Right ventricle myocardium superior (tissue), 1 donor: Measurements from ENCODE around the gene ADAT3. TPM values are rescaled to one million over a fixed set of nuclear protein-coding genes. Genes with fewer than 3 reads are reported as not detected.
A peak's percentile ranks its signal among the peaks of the same experiment; 100 is the strongest.

ENCODE experiments used
- ATAC-seq: fragments of 200-7000 bp; cut with Tn5 transposase; one replicate; pipeline ENCODE4 v1.9.1; 2020; ENCODE audit warnings: mild to moderate bottlenecking; ENCODE audit not compliant: poor library complexity
- DNase-seq: peaks from one replicate; pipeline ENCODE4 v3.0.0-alpha.2; 2020
- intact Hi-C: fragments of 100-400 bp; cut with DNase I; formaldehyde crosslinking; loops from one replicate; pipeline ENCODE4 v1.11.2; 2022
- total RNA-seq: library from RNA; stranded (reverse); fragmentation: NEBNext Ultra II Directional; extraction: Animal tissue kit (Norgen Biotek cat#: 25700); gene quantifications from one replicate; pipeline ENCODE4 v1.2.1, GENCODE V29; 2021
- donor health status: DM: no; HTN: yes; CAD: no; lungs with severe emphysema.

Gene ADAT3
- total RNA-seq, 1 donor from 2014 or later, result 2.1 TPM

DNA sequence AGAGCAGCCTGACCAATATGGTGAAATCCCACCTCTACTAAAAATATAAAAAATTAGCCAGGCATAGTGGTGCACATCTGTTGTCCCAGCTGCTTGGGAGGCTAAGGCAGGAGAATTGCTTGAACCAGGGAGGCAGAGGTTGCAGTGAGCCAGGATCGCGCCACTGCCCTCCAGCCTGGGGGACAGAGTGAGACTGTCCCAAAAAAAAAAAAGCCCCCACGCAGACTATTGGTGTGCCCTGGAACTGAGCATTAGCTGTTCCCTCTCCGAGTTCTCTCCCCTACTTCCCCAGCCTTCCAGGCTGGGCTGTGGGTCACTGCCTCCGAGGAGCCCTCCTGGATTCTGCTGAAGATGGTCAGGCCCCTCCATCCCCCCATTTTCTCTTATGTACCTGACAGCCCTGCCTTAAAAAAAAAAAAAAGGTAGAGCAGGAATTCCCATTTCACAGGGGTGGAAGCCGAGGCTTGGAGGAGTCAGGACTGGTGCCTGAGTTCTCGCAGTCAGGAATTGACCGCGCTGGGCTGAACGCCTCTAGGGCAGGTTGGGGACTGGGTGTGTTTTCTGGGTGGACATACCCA lies 1.9 kb downstream of the ADAT3 start:
- DNase-seq, result no peak
- intact Hi-C loops, result no loop called here
- ATAC-seq, result no peak

DNA sequence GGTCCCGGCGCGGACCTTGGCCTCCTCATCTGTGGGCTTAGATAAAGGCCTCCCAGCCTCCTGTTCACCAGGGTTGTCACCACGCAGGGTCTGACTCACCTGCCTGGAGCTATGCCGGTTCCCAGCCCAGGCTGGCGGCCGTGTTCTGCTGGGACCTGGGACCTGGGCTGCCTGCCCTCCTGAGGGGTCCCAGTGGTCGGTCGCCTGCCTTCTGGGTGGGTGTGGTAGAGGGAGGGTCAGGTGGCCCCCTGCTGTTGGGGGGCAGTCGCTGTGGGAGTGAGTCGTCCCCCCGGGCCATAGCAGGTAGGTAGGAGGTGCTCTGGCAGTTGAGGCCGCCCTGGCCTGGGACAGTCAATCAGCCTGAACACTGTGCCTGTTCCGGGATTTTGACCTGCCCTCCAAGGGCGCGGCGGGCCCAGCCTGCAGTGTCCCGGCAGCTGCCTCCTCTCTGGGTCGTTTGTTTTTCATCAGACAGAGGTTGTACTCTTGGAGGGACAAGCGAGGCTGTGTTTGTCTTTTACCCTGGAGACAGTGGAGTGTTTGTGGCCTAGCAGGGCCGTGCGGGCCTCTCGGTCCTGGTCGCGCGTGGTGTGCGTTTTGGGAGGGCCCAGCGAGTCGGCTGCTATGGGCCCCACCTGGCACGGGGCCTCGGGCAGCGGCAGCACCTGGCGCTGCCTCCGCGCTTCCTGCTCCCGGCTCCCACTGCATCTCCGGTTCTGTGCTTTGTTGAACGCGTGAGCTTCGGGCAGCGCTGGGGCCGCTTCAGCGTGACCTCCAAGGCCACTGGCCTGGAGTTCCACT lies 2.6 kb downstream of the ADAT3 start:
- intact Hi-C loops, result no loop called here

DNA sequence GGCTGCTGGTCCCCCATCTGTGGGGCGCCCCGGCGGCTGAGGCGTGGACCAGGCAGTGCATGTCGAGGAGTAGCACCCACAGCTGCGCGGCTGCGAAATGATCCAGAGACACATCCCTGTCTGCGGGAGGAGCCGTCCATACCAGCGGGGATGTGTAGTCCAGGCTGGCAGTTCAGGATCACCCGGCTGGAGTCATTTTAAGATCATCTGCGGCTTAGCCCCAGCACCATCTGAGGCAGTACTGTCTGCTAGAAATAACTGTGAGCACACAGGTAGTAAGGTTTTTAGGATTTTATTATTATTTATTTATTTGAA lies 3.1 kb downstream of the ADAT3 start:
- ATAC-seq (no peak), DNase-seq (no peak)
- intact Hi-C loops, result no loop called here

More for the DNA sequence above, 2.6 kb downstream of the ADAT3 start:
- DNase-seq (no peak), ATAC-seq (no peak)

DNA sequence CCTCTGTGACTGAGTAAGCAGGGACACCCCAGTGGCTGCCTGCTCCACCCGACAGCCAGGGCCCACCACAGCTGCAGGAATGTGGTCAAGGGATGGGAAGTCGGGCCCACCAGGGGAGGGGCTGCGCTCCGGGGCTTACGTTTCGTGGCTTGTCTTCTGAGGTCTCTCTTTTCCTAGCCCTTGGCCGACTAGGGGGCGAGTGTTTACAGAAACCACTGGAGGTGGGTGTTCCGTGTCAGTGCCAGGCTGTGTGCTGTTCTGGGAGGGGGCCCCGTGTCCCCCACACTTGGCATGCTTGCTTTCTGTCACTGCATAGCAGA lies 4.5 kb downstream of the ADAT3 start:
- DNase-seq, result no peak
- intact Hi-C loops, result no loop called here
- no peak for ATAC-seq

DNA sequence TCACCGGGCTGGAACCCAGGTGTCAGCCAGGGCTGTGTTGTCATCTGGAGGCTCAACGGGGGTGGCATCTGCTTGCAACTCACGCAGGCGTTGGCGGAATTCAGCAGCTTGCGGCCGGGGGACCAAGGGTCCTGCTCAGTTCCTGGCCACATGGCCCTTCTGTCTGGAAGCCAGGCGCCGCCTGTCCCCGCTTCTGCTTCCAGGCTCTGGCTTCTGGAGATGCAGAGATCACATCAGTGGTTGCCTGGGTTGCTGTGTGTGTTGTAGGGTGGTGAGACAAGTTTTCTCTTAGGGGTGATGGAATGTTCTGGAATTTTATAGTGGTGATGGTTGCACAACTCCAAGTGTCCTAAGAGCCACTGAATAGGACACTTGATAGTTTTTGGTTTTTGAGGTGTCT lies 5.0 kb downstream of the ADAT3 start:
- no peak for DNase-seq
- intact Hi-C loops, result no loop called here
- no peak for ATAC-seq

DNA sequence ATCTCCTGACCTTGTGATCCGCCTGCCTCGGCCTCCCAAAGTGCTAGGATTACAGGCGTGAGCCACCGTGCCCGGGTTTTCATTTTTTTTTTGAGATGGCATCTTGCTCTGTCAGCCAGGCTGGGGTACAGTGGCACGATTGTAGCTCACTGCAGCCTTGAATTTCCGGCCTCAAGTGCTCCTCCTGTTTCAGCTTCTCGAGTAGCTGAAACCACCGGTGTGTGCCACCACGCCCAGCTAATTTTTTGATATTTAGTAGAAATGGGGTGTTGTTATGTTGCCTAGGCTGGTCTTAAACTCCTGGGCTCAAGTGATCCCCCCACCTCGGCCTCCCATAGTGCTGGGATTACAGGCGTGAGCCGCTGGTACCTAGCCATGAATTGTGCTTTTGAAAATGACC lies 5.9 kb downstream of the ADAT3 start:
- intact Hi-C loops, result no loop called here
- ATAC-seq, result no peak
- no peak for DNase-seq

DNA sequence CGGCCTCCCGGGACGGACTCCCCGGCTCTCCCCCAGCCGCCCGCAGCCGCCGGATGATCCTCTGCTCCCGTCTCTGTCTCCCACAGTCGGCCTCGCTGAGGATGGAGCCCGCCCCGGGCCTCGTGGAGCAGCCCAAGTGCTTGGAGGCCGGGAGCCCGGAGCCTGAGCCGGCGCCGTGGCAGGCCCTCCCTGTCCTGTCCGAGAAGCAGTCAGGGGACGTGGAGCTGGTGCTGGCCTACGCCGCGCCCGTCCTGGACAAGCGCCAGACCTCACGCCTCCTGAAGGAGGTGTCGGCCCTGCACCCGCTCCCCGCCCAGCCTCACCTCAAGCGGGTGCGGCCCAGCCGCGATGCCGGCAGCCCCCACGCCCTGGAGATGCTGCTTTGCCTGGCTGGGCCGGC lies 6.8 kb downstream of the ADAT3 start:
- DNase-seq, result no peak
- ATAC-seq, result no peak
- intact Hi-C loops, result no loop called here

DNA sequence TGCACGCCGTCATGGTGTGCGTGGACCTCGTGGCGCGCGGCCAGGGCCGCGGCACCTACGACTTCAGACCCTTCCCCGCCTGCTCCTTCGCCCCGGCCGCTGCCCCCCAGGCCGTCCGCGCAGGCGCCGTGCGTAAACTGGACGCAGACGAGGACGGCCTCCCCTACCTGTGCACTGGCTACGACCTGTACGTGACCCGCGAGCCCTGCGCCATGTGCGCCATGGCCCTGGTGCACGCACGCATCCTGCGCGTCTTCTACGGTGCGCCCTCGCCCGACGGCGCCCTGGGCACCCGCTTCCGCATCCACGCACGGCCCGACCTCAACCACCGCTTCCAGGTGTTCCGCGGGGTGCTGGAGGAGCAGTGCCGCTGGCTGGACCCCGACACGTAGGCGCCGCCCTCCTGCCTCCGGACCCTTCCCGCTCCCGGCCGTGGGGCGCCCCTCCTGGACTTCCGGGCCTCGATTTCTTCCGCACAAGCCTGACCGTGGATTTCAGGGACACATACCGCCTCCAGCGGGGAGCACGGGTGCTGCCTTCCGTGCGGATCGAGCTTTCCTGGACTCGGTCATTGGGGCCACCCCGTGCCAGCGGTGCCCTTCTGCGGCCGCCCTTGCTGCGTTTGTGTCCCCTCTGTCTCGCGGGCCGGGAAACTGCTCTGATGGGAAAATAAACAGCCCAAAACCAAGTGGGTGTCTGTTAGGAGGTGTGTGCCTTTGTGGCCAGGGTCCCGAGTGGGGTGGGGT lies 7.7 kb downstream of the ADAT3 start:
- intact Hi-C loops, result no loop called here
- no peak for DNase-seq

DNA sequence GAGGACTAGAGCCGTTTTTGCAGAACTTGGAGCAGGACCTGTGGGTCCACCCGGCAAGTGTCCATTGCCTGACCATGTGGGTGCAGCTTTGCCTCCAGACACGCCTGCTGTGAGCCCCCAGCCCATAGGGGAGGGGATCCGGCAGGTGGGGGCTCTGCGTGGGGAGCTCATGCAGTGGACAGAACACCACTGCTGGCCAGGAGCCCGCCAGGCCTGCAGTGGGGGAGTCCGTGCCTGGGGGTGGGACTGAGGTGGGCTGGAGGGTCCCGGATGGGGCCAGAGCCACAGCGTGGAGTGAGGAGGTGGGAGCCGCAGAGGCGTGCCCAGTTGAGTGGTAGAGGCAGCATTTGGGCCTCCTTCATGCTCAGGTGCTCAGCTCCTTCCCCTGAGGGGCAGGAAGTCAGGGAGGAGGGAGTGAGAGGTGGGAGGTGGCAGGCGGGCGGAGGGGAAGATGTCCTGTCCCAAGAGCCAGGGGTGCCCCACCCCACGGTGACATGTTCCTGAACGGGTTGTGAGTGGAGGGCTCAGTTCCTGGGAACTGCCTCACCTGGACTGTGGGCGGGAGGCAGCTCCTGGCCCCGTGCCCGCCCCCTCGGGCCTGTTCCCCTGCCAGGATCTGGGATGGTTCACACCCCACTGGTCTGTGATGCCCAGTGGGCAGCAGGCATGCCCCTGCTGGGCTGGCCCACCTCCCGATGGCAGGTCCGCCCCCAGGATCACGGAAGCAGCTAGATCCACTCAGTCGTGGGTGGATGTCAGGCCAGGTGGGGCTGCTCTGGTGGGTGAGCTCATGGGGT lies 8.8 kb downstream of the ADAT3 start:
- DNase-seq (no peak), ATAC-seq (no peak)
- intact Hi-C loops, result no loop called here

More for the DNA sequence above, 7.7 kb downstream of the ADAT3 start:
- ATAC-seq, result no peak

DNA sequence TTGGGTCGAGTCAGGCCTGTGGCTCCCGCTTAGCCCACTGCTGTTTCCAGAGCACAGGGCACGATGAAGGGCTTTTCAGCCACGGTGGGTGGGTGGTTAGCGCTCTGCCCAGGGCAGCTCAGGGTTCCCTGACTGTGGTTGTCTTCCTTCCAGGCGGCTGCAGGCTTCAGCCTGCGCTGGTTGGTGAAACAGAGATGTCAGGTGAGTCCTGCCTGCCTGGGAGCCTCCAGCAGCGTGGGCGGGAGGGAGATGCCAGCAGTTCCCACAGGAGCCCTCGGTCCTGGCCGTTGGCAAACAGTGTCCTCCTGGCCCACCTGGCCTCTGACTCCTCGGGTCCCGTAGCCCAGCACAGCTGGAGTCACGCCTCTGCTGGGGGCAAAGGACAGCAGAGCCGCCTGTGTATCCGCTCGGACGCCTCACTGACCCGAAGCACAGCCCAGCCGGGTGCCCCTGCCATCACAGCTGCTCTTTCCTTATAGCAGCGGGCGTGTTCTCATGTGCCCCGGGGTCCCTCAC lies 9.7 kb downstream of the ADAT3 start:
- ATAC-seq (no peak), DNase-seq (no peak)
- intact Hi-C loops, result no loop called here

DNA sequence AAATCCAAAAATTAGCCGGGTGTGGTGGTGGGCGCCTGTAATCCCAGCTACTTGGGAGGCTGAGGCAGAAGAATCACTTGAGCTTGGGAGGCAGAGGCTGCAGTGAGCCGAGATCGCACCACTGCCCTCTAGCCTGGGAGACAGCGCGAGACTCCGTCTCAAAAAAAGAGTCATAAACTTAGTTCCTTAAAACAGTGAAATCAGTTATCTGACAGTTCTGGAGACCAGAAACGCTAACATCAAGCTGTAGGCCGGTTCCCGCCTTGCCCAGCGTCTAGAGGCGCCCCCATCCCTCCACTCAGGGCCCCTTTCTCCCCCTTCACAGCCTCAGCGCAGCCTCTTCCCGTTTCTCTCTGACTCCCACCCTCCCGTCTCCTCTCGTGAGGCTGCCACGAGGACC lies 11.9 kb downstream of the ADAT3 start:
- no peak for DNase-seq
- no peak for ATAC-seq
- intact Hi-C loops, result no loop called here

DNA sequence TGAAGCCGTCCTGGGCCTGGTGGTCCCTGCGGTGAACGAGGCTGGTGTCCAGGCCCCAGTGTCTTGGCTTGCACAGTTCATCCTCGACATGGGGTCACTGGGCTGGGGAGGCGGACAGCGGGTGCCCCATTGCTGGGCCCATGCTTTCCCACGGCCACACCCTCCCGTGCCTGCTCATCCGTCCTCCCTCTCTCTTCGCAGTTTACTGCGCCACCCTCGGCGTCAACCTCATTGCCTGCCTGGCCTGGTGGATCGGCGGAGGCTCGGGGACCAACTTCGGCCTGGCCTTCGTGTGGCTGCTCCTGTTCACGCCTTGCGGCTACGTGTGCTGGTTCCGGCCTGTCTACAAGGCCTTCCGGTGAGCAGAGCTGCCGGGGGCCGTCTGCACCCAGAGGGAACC lies 12.7 kb downstream of the ADAT3 start:
- DNase-seq (no peak), ATAC-seq (no peak)
- intact Hi-C loops, result no loop called here

DNA sequence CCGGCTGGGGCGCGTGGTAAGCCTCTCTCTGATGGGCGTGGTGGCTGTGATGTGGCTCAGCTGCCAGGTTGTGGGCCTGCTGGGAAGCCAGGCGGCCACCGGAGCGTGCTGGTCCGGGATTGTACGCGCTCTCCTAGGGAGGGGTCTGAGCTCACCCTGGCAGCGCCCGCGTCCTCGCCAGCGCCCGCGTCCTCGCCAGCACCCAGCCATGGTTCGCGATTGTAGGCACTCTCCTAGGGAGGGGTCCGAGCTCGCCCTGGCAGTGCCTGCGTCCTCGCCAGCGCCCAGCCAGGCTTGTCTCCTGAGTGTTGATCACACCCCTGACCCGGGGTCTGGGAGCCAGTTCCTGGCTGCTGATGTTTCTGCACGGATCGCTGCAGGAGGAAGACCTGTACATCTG lies 13.8 kb downstream of the ADAT3 start:
- ATAC-seq (no peak), DNase-seq (no peak)
- intact Hi-C loops, result no loop called here

DNA sequence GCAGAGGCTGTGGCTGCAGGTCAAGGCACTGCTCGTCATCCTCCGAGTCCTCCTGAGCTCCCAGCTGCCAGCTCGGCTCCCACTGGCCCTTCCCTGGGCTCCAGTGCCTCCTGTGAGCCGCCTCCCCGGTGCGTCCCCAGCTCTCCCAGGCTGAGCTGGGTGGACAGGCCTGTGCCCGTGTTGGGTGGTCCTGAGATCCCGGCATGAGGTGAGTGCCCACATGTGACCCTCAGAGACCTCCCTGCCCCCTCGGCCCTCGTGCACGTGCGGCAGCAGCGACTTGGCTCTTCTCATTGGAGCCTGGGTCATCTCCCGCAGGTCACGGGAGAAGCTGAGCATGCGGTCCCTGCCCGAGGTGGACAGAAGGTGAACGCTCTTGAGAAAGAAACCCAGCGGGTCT lies 15.4 kb downstream of the ADAT3 start:
- ATAC-seq (no peak), DNase-seq (no peak)
- intact Hi-C loops, result loop anchor here (5.0 kb wide), 1 partner anchor 152 kb away; no protein-coding TSS in a partner anchor

DNA sequence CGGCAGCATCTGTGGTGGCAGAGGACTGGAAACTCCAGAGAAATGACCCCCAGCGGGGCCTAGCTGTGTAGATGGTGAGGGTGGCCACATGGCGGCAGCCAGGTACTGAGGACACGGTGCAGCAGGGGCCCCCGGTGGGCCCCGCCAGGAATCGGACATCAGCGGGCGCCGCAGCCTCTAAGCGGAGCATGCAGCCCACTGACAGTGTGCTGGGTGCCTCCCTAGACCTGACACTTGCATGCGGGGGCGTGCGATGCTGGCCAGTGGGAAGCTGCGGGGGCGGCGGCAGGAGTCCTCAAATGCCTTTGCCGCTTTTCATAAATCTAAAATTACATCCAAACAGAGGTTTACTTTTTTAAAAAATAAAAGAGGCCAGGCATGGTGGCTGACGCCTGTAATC lies 16.1 kb downstream of the ADAT3 start:
- intact Hi-C loops, result loop anchor here (5.0 kb wide), 1 partner anchor 151 kb away; no protein-coding TSS in a partner anchor
- ATAC-seq, result no peak
- DNase-seq, result no peak

DNA sequence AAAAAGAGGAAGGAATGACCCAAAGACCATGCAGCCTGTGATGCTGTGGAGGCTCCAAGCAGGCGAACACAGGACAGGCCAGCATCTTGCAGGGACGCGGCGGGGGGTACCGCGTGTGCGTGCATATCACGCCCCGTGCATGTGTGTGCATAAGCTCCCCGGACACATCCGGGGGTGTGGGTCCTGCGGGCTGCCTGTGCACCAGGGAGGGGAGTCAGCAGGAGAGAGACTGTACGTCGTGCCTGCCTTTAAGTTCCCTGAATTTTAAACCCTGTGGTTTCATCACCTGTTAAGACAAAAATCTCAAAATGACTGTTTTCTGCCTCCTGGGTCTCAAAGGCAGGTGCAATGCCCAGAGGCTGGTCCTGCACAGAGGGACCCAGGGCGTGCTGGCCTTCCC lies 16.6 kb downstream of the ADAT3 start:
- no peak for DNase-seq
- intact Hi-C loops, result loop anchor here (5.0 kb wide), 1 partner anchor 150 kb away; no protein-coding TSS in a partner anchor
- ATAC-seq, result no peak

DNA sequence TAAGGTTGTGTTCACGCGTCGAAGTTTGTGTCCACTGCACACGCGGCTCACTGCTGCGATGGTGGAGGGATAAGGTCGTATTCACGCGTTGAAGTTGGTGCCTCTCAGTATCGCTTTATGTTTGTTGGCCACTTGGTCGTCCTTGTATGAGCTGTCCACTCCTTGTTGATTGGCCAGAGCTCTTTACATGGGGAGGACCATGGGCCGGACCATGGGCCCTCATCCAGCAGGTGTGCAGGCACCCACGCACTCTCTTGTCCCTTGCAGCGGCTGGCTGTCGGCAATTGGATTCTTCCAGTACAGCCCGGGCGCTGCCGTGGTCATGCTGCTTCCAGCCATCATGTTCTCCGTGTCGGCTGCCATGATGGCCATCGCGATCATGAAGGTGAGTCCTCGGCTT lies 17.6 kb downstream of the ADAT3 start:
- intact Hi-C loops, result loop anchor here (5.0 kb wide), 1 partner anchor 149 kb away; no protein-coding TSS in a partner anchor

DNA sequence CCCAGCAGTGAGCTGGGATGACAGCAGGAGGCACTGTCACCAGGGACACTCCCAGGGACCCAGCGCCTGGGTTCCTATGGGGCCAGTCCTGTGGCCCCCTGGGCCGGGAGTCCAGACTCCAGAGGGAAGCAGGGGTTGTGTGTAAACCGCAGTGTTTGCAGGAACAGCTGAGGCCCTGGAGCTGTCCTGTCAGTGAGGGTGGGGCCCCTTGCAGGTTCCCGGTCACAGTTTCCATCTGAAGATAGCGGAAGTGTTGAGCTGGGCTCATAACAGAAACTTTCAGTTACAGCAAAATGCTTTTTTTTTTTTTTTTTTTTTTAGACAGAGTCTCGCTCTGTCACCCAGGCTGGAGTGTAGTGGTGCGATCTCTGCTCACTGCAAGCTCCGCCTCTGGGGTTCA lies 18.1 kb downstream of the ADAT3 start:
- intact Hi-C loops, result loop anchor here (5.0 kb wide), 1 partner anchor 149 kb away; no protein-coding TSS in a partner anchor
- DNase-seq (no peak), ATAC-seq (peak; percentile 45)

More for the DNA sequence above, 17.6 kb downstream of the ADAT3 start:
- DNase-seq, result no peak
- no peak for ATAC-seq
